Neural crest cell (in vitro differentiated cells): Measurements from ENCODE around the gene RHBG. TPM values are rescaled to one million over a fixed set of nuclear protein-coding genes. Genes with fewer than 3 reads are reported as not detected.

Experiments
- DNase-seq: peaks from one replicate; pipeline ENCODE4 v3.0.0; 2021; ENCODE audit warnings: low read depth, mixed read lengths, low spot score
- H3K27ac Mint-ChIP-seq: one replicate; pipeline ENCODE4 v1.8.0; 2021; ENCODE audit warnings: mild to moderate bottlenecking, mixed read lengths; ENCODE audit not compliant: unreplicated experiment
- H3K27me3 Mint-ChIP-seq: 2 replicates; pipeline ENCODE4 v1.8.0; 2021; ENCODE audit warnings: low read depth, mild to moderate bottlenecking, mixed read lengths
- H3K36me3 Mint-ChIP-seq: 2 replicates; pipeline ENCODE4 v1.8.0; 2021; ENCODE audit warnings: low read depth, mild to moderate bottlenecking, mixed read lengths
- H3K4me1 Mint-ChIP-seq: 2 replicates; pipeline ENCODE4 v1.8.0; 2021; ENCODE audit warnings: mixed read lengths
- H3K4me3 Mint-ChIP-seq: one replicate; pipeline ENCODE4 v1.8.0; 2021; ENCODE audit warnings: mild to moderate bottlenecking, mixed read lengths
- H3K9me3 Mint-ChIP-seq: 2 replicates; pipeline ENCODE4 v1.8.0; 2021; ENCODE audit warnings: mixed read lengths
- total RNA-seq: library from RNA; stranded (reverse); gene quantifications from 2 replicates; pipeline ENCODE4 v1.2.1, GENCODE V29; 2021
- TF ChIP-seq, protein P1 (sequence below): fragments of 200-600 bp; sonication (generic); conservative IDR thresholded peaks from 2 replicates; pipeline ENCODE4 v1.5.0; 2021; ENCODE audit warnings: antibody characterized with exemption, mild to moderate bottlenecking

RHBG gene
- total RNA-seq, 1 donor from 2014 or later: not detected

- H3K27me3 Mint-ChIP-seq: peaks cover 68% of the 10 kb centered on the region
- H3K4me3 Mint-ChIP-seq: no peak overlapping the region
- peaks cover 25% of the 10 kb centered on the region for H3K4me1 Mint-ChIP-seq
- H3K36me3 Mint-ChIP-seq: no peaks in the 10 kb centered on the region
- TF ChIP-seq, protein P1, sequence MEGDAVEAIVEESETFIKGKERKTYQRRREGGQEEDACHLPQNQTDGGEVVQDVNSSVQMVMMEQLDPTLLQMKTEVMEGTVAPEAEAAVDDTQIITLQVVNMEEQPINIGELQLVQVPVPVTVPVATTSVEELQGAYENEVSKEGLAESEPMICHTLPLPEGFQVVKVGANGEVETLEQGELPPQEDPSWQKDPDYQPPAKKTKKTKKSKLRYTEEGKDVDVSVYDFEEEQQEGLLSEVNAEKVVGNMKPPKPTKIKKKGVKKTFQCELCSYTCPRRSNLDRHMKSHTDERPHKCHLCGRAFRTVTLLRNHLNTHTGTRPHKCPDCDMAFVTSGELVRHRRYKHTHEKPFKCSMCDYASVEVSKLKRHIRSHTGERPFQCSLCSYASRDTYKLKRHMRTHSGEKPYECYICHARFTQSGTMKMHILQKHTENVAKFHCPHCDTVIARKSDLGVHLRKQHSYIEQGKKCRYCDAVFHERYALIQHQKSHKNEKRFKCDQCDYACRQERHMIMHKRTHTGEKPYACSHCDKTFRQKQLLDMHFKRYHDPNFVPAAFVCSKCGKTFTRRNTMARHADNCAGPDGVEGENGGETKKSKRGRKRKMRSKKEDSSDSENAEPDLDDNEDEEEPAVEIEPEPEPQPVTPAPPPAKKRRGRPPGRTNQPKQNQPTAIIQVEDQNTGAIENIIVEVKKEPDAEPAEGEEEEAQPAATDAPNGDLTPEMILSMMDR: no peak
- DNase-seq: no peak
- H3K27ac Mint-ChIP-seq: peak overlapping the region; percentile 57
- H3K9me3 Mint-ChIP-seq: no peaks in the 10 kb centered on the region
These were observed 23.4 kb downstream of the RHBG start for GRCh38 chr1:156392452-156392853.

DNA sequence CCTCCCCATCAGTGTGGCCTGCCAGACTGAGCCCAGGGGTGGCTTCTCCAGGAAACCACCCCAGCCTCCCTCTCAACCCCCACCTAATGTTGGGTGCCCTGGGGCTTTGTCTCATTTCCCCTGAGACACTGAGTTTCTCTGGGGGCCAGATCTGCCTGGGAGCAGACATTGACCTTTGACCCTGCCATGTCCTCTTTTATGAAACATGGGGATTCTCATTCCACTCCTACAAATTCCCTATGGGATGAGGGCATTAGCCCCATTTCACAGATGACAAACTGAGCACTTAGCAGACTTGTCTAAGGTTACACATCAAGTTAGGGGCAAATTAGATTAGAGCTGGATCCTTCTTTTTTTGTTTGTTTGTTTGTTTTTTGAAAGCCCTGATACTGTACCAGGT lies 24.1 kb downstream of the RHBG start:
- TF ChIP-seq, protein P1: no peak
- peaks cover 61% of the 10 kb centered on the region for H3K27me3 Mint-ChIP-seq
- H3K9me3 Mint-ChIP-seq: no peaks in the 10 kb centered on the region
- no peak overlapping the region for H3K4me3 Mint-ChIP-seq
- H3K27ac Mint-ChIP-seq: no peak overlapping the region
- peaks cover 20% of the 10 kb centered on the region for H3K4me1 Mint-ChIP-seq
- no peaks in the 10 kb centered on the region for H3K36me3 Mint-ChIP-seq
- no peak for DNase-seq

GRCh38 chr1:156394082-156394481 lies 25.1 kb downstream of the RHBG start:
- no peak for DNase-seq
- Mint-ChIP-seq H3K4me3 (no peak overlapping the region), H3K27ac (no peak overlapping the region), H3K36me3 (no peaks in the 10 kb centered on the region), H3K9me3 (no peaks in the 10 kb centered on the region), H3K4me1 (peaks cover 14% of the 10 kb centered on the region), H3K27me3 (peaks cover 62% of the 10 kb centered on the region)
- TF ChIP-seq, protein P1: no peak

DNA sequence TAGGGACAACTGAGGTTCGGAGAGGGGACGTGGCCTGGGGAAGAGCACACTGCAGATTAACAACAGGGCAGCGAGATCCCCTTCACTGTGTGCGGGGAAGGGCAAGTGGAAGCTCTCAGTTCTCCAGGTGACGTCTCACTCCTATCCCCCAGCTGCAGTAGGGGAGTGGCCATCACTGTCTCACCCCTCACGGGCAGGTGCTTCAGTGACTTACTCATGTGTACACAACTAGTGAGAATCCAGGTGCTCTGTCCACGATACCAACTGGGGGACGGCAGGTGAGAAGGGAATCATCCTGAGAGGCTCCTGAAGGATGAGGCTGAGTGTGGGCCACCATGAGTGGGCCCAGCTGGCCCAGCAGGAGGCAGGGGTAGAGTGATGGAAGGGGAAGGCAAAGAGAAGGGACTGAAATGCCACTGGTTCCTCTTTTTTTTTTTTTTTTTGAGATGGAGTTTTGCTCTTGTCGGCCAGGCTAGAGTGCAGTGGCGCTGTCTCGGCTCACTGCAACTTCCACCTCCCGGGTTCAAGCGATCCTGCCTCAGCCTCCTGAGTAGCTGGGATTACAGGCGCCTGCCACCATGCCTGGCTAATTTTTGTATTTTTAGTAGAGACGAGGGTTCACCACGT lies 25.9 kb downstream of the RHBG start:
- no peak for DNase-seq
- H3K36me3 Mint-ChIP-seq: no peaks in the 10 kb centered on the region
- TF ChIP-seq, protein P1: no peak

DNA sequence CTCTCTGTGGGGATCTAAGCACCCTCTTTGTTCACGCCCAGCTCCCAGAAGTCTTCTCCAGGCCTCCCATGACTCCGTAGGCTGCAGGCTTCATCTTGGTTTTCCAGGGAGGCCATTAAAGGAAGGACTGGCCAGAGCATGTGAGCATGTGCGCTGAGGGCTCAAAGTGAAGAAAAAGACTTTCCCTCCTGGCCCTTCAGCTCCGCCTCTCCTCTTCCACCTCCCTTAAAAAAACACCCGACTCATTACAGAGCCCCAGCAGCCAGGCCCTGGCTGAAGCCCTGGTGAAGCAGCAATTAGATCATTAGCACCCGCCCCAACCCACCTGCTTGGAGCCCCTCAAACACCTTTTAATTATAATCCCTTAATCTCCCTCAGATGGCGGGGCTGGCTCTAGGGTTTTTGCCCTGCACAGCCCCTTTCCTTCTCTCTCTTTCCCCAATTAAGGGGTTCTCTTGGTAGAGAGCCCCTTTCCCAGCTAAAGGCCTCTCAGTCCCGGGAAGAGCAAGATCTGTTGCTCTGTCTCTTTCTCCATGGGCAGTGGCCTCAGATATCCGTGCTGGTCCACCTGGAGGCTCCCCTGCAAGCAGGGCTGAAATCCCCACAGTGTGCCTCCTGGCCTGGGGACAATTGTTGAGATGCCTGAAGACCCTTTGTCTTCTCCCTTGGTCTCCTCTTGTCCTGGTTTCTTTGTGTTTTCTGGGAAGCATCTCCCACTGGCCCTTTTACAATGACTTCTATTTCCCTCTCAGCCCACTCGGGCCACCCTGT lies 30.5 kb downstream of the RHBG start:
- Mint-ChIP-seq H3K27me3 (peaks cover 60% of the 10 kb centered on the region), H3K36me3 (no peaks in the 10 kb centered on the region), H3K4me3 (no peak overlapping the region), H3K4me1 (no peaks in the 10 kb centered on the region), H3K9me3 (no peaks in the 10 kb centered on the region), H3K27ac (peak overlapping the region; percentile 4)
- TF ChIP-seq, protein P1: no peak
- no peak for DNase-seq

More for the DNA sequence above, 25.9 kb downstream of the RHBG start:
- Mint-ChIP-seq H3K9me3 (no peaks in the 10 kb centered on the region), H3K27ac (no peak overlapping the region), H3K27me3 (peaks cover 62% of the 10 kb centered on the region), H3K4me3 (no peak overlapping the region), H3K4me1 (peaks cover 14% of the 10 kb centered on the region)
